HPDE6-E6E7 (cell line): ENCODE data around the gene ATP13A3.

ENCODE experiments used
- DNase-seq: peaks from one replicate; pipeline ENCODE4 v3.0.0; 2011; ENCODE audit warnings: missing footprints; ENCODE audit errors: extremely low spot score

The ATP13A3 gene

DNA sequence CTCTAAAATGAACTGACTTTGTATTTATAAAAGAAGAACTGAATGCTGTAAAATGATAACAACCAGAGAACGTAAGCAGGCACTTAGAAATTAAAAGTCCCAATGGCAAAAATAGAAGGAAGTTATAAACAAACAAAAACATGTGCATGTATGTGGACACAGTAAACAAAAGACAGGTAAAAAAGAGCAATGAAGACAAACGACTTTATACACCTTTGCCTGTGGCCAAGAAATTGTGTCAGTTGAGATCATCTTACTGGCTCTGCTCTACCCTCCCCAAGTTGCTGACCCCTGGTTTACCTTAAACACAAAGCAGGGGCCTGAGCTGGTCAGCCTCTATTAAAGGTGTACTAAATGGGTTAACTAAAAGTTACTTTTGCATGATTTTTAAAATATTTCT is 46.0 kb downstream of the ATP13A3 start:
- DNase-seq = no peak

DNA sequence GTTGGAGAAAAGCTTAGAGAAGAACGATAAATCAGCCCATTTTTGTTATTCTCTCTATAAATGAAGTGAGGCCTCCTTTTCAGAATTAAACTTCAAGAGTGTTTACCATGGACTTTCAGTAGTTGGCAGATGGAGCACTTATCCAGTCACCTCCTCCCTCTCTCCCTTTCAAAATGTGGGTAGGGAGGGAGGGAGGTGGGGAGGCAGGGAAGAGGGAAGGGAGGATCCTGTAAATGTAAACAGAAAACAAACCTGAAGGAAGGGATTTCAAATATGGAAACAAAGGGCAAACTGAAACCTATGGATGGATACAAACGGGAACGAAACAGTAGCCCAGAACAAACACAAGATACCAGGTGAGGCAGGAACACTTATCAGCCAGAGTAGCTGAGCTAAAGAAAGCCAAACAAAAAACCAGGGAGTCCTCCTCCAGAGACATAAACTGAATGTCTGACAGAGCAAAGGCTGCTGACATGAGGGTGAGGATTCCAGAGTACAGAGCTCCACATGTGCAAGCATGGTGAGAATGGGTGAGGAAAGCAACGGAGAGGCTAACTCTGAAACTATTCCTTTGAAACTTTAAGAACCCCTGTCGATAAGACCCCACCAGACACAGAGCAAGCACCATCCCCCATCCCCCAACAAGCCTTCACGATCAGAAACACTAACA is 46.8 kb downstream of the ATP13A3 start:
- DNase-seq = no peak

DNA sequence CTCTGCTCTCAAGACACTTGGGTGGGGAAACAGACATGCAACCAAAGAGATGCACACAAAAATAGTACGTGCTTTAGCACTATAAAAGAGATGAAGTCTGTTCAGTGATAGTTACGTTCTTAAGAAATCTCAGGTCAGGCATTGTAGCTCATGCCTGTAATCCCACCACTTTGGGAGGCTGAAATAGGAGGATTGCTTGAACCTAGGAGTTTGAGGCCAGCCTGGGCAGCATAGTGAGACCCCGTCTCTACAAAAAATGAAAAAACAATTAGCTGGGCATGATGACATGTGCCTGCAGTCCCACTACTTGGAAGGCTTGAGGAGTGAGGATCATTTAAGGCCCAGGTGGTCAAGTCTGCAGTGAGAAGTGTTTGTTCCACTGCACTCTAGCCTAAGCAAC is 52.3 kb downstream of the ATP13A3 start:
- DNase-seq = no peak

DNA sequence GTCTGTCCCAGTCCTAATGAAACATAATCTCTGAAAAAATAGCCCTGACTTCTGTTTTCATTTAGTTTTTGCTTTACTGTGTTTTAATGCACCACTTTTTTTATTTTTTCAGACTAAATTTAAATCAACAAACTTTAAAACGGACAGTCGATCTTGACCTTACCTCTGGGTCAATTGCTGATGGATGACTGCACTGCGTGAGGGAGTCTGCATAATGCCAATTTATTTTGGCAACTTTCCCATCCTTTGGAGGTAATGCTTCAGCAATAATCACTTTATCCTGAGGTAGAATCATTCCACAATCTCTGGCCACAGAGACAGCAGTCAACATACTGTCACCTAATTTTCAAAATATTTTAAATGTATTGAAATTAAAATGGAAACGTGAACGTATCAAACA is 55.2 kb downstream of the ATP13A3 start:
- DNase-seq = no peak

DNA sequence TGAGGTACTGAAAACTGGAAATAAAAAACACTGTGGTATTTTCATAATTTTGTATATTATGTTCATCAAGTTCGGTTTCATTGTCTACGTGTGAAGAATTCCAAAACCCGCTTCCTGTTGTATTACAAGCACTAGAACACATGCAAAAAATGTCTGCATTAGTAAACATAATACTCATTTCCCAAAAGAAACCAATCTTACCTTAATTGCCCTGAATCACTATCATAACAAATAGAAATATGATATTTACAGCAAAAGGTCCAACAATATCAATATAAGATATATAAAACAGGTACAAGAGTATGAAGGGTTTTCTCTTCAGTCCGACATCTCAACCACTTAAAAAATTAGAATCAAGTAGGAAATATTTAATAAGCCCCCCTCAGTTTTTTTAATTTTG is 61.4 kb downstream of the ATP13A3 start:
- DNase-seq = no peak

DNA sequence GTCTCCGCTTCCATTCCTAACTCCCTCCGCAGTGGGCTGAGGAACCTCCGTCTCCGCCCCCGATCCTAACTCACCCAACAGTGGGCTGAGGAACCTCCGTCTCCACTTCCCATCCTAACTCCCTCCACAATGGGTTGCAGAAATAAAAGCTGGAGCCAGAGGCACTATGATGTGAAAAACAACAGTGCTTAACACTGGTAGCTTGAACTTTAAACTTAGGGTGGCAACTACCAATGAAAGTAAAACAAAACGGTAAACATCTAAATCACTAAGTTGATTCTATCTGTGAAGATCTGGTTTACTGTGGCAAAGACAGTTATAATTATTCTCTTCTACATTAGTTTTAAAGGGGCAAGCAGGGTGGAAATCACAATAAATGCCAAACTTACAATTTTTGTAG is 61.8 kb downstream of the ATP13A3 start:
- DNase-seq = no peak

DNA sequence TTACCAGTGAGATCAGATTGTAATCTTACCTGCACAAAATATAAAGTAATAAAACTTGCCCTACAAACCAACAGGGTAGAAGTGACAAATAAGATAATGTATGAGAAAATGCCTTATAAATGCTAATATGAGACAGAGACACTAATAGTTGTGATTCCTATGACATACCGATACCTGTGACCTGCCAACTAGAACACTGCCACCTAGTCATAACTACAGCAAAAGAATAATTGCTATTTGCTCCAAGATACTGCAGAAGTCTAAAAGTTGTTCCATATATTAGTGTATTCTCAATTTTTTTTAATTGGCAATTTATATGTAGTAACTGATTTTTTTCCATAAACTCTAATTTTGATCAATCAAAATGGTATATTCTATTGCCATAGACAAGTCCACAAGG is 62.4 kb downstream of the ATP13A3 start:
- no peak for DNase-seq

DNA sequence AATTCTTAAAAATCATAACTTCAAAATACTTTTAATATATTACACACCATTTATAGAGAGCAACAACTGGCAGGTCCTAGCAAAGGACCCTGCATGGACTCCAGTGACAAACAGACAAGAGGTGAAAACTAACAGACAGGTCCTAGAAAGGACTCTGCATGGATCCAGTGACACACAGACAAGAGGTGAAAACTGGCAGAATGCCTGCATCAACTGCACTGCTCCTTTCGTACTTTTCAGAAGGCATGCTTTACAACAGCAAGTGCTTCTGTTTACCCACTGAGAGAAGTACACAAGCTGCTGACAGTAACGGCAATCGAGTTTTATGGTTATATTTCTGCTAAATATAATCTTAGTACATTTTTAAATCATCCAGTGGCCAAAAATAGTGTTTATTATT is 63.5 kb downstream of the ATP13A3 start:
- DNase-seq = no peak

DNA sequence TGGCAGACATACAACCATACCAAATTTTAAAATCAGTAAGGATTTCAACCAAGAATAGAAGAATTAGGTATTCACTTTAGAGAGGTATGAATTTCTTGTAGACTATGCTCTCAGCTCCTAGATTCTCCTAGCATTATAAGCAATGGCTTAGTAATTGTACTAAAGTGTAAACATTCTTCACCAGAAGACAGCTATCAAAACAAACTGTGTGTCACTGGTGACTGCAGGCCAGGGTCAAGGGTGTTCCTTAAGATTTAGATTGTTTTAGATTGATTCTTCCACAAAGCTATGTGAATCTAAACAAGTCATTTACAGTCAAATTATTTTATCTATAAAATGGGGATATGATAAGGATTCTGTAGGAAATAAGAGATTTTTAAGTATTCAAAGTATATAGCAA is 64.6 kb downstream of the ATP13A3 start:
- no peak for DNase-seq

DNA sequence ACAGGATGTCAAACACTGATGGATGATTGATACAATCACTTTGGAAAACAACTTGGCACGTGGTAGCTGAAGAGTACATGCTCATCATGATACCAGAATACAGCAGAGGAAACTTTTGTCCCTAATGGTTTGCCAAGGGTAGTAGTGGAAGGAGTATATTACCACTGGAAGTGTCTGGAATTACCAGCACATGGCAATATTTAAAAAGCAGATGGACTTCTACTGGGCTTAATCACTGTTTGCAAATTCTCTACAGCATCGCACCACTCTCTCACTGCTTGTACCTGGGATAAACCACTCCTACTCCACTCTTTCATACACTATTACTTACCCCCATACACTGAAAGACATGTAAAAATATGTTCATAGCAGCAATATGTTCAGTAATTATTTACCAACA is 68.1 kb downstream of the ATP13A3 start:
- no peak for DNase-seq

DNA sequence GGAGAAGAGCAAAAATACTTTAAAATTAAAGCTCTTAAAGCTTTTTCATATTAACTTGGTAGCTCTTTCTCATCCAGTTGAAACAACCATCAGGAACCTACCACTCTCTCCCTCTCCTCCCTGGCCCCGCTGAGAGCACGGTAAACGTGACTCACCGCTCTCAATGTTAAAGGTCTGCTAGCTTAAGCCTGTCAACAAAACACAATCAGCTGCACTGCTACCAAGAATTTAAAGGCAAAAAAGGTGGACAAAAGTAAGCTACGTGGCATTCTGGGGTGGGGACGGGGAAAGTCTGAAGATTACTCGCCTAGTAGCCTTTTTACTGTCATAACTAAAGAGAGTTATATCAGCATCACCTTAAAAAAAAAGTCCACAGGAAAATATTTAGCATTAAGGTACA is 79.4 kb downstream of the ATP13A3 start:
- no peak for DNase-seq

DNA sequence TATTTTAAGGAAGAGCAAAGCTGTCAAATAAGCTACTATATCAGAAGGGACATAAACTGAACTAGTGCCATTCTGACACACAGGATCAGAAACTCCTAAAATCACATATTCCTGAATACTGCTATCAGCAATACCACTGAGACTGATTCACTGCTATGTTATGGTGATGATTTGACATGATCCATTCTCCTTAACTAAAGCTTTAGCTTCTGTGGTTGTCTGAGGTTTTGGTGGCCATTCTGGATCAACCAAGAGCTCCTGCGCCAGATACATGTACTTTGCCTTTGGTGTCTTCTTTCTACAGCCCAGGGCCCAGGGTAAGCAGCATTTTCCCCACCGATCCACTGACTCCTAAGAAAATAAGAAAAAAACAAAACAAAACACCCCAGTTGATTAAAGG is 81.0 kb downstream of the ATP13A3 start:
- no peak for DNase-seq

DNA sequence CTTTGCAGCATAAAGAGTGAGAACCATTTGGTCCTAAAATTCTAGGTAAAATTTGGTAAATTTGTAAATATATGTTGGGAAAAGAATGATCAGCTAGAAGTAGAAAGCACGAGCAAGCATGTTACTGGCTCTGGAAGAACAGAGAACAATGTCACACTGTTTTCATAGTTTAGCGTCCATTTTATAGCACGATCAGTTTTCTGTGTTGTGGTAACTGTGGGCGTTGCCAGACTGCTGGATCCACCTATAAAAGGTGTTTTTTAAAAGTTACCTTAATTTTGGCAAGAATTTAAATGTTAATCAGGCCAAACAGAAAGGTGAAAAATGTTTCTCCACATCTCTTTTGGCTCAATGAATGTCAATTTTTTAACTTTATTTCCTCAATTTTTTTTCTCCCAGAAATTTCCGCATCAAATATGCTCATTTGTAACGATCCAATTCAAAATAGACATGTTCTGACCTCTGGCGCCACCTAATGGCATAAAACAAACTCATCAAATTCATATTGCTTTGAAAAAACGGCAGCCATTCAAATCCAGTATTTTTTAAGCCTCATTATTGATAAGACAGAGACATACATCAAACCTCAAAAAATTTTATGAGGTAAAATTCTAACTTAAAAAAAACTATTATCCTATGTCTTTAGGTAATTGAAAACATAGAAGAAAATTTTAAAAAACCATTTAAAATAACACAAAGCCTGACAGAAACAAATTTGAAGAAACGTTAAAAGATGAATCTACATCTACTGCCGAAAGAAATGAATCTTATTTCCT is 82.2 kb downstream of the ATP13A3 start:
- no peak for DNase-seq

DNA sequence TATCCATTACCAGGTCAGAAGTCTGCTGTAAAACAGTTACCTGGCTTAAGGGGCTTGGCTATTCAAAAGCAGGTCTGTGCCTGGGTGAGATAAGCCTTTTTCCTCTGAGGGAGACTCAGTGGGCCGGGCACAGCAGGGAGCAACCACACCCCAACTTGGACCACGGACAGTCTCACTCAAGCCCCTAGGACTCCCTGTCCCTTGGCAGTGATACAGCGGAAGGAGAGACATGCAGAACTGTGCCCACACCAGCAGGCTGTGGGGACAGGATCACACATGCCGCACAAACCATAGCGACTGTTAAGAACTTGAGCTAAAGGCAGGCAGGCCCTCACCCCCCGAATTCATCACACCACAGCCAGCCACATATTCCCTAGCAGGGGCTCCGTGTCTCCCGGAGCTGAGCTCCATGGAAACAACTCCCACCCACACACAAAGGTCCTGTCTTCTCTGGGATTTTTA is 84.9 kb downstream of the ATP13A3 start:
- DNase-seq = no peak

DNA sequence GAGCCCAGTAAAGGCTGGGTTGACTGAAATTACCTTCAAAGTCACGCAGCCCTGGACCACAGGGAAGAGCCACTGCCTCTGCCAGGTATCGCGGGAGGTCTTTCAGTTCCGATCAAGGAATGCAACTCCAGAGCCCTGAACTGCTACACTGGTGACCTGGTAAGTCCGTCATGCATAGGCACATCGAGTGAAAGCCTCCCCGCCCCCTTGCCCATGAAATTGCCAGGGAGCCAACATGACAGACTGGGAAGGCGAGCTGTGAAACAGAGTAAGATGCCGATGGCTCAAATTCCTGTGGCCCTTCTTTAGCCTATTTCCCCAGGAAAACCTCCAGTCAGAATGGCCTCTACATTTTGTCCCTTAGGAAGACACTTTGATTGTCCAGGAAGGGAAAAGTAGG is 85.5 kb downstream of the ATP13A3 start:
- DNase-seq = no peak

DNA sequence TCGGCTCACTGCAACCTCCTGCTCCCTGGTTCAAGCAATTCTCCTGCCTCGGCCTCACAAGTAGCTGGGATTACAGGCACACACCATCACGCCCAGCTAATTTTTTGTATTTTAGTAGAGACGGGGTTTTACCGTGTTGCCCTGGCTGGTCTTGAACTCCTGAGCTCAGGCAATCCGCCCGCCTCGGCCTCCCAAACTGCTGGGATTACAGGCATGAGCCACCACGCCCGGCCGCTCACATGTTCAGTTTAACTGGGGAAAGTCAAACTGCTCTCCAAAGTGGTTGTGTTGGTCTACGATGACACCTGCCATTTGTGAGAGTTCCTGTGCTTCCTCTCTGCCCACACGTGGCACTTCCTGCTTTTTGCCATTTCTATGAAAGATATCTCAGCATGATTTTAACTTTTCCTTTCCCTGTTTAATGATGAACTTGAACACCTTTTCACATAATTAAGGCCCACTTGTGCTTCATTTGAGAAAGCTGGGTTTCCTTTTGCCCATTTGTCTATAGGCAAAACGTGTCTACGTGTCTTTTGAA is 86.9 kb downstream of the ATP13A3 start:
- no peak for DNase-seq

DNA sequence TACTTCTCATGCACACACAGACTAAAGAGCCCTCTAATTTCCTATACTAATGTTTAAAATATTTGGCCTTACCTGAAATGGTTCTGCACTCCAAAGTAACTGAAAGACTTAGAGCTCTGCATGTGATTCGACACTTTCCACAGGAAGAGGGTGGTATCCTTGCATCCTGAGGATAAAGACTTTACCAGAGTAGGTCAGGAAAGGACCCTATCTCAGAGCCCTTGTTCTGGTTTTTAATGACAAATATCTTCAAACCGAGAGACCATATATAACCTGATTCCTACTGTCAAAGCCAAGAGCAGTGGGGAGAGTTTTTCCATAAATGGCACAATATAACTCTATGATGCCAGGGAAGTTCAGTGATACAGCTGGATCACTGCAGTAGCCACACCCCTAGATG is 87.6 kb downstream of the ATP13A3 start, which contains the start of gene GP5:
Gene GP5, minus strand, starts transcription at position 101 of the 400 bp plus-strand sequence. CDS start 984 bp downstream, outside the sequence.
- DNase-seq = no peak

DNA sequence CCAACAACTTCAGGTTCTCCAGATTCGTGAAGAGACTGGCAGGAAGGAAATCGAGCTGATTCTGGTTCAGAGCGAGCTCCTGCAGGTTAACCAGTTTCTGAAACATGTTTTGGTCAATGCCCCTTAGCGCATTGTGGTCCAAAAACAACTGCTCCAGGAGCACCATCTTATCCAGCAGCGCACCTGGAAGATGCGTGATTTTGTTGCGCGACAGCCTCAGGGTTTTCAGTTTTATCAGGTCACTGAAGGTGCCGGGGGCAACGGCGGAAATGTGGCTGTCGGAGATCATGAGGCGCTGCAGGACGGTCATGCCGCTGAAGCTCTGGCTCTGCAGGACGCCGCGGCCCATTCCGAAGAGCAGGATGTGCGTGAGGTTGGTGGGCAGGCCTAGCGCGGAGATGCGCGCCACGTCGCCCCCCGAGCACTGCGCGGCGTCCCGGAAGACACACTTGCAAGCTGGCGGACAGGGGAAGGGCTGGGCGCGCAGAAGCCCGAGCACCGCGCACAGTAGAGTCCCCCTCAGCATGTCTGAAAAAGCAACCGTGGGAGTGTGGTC is 89.0 kb downstream of the ATP13A3 start:
- no peak for DNase-seq

DNA sequence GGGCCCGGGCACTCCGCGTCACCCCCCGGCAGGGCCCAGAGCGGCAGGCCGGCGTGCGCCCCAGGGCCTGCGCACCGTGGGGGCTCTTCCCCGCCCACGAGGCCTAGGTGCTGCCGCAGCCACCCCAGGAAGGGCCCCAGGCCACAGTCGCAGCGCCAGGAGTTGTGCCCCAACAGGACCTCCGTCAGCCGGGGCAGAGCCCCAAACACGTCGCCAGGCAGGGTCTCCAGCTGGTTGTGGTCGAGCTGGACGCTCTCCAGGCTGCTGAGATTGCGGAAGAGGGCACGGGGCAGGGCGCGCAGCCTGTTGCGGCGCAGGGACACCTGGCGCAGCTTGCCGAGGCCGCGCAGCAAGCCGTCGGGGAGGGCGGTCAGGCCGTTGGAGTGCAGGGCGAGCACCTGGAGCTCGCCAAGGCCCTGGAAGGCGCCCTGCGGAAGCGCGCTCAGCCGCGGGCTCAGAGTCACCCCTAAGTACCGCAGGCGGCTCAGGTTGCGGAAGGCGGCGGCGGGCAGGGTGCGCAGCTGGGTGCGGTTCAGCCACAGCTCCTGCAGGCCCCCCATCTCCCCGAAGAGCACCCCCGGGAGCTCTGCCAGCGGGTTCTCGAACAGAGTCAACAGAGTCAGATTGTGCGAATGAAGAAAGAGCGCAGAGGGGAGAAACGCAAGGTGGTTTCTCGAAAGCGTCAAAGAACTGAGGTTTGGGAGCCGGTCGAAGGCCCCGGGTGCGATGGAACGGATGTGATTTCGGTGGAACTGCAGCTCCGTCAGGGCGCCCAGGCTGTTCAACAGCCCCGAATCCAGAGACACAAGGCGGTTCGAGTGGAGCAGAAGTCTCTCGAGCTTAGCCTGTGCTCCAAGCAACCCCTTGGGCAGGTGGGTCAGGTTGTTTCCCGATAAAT is 89.7 kb downstream of the ATP13A3 start:
- DNase-seq = no peak

DNA sequence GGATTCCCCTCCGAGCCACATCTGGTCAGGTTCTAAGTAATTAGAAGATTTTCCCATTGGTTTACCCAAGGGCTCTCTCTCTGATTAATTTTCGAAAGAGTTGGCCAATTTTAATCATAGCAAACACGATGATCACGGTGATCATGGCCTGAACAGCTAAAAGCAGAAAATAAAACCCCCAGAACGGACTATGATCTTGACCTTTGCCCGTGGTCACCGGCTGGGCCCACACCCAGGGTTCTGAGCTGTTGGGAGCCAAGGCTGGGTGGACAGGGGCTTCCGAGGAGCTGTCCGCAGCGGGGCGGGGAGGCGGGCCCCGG is 90.3 kb downstream of the ATP13A3 start:
- DNase-seq = no peak

DNA sequence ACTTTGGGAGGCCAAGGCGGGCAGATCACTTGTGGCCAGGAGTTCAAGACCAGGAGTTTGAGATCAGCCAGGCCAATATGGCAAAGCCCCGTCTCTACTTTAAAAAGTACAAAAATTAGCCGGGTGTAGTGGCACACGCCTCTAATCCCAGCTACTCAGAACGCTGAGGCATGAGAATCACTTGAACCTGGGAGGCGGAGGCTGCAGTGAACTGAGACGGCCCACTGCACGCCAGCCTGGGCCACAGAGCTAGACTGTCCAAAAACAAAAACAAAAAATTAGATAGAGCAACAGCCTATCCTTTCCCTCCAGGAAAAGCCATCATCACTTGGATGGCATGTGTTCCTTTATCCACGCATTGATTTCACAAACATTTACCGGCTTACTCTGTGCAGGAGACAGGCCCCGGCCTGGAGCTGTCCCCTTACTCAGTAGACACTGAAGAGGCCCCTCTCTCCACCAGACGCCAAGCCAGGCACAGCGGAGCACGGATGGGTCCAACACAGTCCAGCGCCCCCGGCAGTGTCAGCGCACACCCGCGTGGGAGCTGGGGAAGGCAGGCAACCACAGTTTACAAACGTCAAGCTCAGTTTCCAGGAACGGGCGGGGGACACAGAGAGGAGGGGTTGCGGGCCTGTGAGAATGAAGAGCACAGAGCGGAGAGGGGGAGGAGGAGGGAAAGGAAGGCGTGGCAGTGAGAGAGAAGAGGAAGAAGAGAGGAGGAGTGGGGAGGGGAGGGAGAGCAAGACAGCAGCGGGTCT is 90.8 kb downstream of the ATP13A3 start:
- no peak for DNase-seq
